Lower leg skin (tissue), 4 donors: ENCODE measurements around the gene ZNF223. TPM values are rescaled to one million over a fixed set of nuclear protein-coding genes. Genes with fewer than 3 reads are reported as not detected.

Experiments used
- DNase-seq, 2 donors: peaks; one replicate each; pipeline ENCODE4 v3.0.0-alpha.2; 2019; ENCODE audit warnings: low spot score in 2 of 2
- H3K4me3 ChIP-seq: fragments of 200-600 bp; sonication (generic); 2 replicates; pipeline ENCODE4 v1.5.1; 2017; ENCODE audit warnings: mild to moderate bottlenecking, low read depth; ENCODE audit not compliant: poor library complexity, severe bottlenecking
- POLR2A ChIP-seq, 2 donors: fragments of 450-650 bp; IDR thresholded peaks; one replicate each; pipeline ENCODE4 v1.6.1; 2016 to 2017; ENCODE audit warnings: antibody characterized with exemption in 2 of 2, mild to moderate bottlenecking in 1 of 2, moderate library complexity in 1 of 2
- WGBS, 2 donors: methylation state at CpG; one replicate each; pipeline ENCODE4 v1.1.5; 2018; 5-methylcytosine and 5-hydroxymethylcytosine counted together
- intact Hi-C: fragments of 100-400 bp; cut with DNase I; formaldehyde crosslinking; loops from one replicate; pipeline ENCODE4 v1.15.0; 2023; ENCODE audit warnings: low total_unique reads
- total RNA-seq, 4 donors: library from RNA; depleted of rRNA; stranded (reverse); fragments of >200 nt; gene quantifications; one replicate each; pipeline ENCODE4 v1.1.0, GENCODE V29; 2016
- TF ChIP-seq, protein P1 (sequence below), 3 donors: fragments of 450-650 bp; IDR thresholded peaks; one replicate each; pipeline ENCODE4 v1.5.1; 2016; ENCODE audit warnings: antibody characterized with exemption in 3 of 3, mild to moderate bottlenecking in 3 of 3, moderate library complexity in 2 of 3

The ZNF223 gene
- total RNA-seq, 4 donors from 2014 or later, result 4.8 to 9.7 (median 6.7) TPM

DNA sequence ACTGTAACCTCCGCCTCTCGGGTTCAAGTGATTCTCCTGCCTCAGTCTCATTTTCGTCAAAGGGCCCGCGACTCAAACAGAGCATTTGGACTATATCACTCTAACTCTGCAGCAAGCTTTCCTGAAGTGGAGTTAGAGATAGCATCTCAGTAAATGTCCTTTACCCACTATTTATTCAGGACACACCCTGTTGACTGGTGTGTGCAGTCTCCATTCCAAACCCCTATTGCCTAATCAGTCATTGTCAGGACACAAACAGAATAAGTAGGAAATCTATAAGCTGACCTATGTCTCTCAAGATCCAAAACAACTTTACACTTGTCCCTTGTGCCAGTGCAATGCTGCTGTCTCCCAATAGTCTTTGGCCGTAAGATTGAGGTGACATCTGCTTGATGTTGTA lies 25.2 kb upstream of the ZNF223 start:
- no peak for DNase-seq
- intact Hi-C loops, result no loop called here
- H3K4me3 ChIP-seq, result no peak overlapping the region
- TF ChIP-seq, protein P1, sequence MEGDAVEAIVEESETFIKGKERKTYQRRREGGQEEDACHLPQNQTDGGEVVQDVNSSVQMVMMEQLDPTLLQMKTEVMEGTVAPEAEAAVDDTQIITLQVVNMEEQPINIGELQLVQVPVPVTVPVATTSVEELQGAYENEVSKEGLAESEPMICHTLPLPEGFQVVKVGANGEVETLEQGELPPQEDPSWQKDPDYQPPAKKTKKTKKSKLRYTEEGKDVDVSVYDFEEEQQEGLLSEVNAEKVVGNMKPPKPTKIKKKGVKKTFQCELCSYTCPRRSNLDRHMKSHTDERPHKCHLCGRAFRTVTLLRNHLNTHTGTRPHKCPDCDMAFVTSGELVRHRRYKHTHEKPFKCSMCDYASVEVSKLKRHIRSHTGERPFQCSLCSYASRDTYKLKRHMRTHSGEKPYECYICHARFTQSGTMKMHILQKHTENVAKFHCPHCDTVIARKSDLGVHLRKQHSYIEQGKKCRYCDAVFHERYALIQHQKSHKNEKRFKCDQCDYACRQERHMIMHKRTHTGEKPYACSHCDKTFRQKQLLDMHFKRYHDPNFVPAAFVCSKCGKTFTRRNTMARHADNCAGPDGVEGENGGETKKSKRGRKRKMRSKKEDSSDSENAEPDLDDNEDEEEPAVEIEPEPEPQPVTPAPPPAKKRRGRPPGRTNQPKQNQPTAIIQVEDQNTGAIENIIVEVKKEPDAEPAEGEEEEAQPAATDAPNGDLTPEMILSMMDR (IDR thresholded peaks at IDR 0.05), result no peak
- TF ChIP-seq POLR2A (IDR thresholded peaks at IDR 0.05), result no peak
- WGBS, 2 donors, result 97% methylated on average over 6 of the region's 6 CpGs

DNA sequence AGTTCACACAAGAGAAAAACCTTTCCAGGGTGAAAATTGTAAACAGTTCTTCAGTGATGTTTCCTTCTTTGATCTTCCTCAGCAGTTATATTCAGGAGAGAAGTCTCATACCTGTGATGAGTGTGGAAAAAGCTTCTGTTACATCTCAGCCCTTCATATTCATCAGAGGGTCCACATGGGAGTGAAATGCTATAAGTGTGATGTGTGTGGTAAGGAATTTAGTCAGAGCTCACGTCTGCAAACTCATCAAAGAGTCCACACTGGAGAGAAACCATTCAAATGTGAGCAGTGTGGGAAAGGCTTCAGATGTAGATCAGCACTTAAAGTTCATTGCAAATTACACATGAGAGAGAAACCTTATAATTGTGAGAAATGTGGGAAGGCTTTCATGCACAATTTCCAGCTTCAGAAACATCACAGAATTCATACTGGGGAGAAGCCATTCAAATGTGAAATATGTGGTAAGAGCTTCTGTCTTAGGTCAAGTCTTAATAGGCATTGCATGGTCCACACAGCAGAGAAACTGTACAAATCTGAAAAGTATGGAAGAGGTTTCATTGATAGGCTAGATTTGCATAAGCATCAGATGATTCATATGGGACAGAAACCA lies 19.7 kb upstream of the ZNF223 start:
- no peak overlapping the region for H3K4me3 ChIP-seq
- TF ChIP-seq, protein P1 (IDR thresholded peaks at IDR 0.05), result no peak
- no peak for TF ChIP-seq POLR2A (IDR thresholded peaks at IDR 0.05)
- no peak for DNase-seq
- WGBS, 2 donors, result 85 to 97% methylated on average over 1 of the region's 1 CpG
- intact Hi-C loops, result no loop called here

DNA sequence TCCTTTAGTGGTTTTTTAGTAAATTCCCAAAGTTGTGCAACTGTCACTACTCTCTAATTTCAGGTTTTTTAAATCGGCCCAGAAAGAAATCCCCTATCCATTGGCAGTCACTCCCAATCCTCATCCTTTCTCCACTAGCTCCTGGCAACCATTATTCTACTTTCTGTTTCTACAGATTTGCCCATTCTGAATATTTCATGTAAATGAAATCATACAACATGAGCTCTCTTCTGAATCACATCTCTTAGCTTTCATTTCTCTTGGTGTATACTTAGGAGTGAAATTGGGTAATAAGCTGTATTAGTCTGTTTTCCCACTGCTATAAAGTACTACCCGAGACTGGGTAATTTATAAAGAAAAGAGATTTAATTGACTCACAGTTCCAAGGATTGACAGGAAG lies 9.7 kb upstream of the ZNF223 start:
- 81 to 92% methylated on average over 2 of the region's 2 CpGs for WGBS, 2 donors
- TF ChIP-seq POLR2A (IDR thresholded peaks at IDR 0.05), result no peak
- TF ChIP-seq, protein P1 (IDR thresholded peaks at IDR 0.05), result no peak
- intact Hi-C loops, result no loop called here
- no peak overlapping the region for H3K4me3 ChIP-seq
- DNase-seq, result no peak

DNA sequence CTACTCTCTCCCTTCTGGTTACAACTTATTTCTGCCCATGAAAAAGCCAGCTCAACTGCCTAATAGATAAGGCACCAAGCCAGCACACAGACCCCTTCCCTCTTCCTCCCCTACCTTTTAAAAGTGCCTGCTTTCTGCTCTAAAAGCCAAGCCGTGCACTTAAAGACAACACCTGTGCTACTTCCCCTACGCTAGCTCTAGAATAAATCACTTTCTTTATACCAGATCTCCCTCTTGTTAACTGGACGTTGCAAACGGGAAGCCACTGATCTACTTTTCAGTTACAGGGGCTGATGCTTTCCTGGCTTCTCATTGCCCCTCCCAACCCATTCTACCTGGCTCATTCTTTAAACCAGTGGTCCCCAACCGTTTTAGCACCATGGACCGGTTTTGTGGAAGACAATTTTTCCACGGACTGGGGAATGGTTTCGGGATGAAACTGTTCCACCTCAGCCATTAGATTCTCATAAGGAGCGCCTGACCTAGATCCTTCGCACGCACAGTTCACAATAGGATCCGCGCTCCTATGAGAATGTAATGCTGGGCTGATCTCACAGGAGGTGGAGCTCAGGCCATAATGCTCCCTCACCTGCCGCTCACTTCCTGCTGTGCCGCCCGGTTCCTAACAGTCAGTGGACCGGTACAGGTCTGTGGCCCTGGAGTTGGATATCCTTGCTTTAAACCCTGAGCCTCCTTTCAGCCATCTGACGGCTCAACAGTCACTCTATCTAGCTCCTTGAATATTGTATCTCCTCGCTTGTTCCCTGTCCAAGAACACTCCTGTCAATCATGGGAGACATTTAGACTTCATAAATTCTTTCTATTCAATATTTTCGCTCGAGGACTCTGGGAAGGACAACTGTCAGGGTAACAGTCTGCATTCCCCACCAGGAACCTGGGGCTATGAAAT lies 841 bp upstream of the ZNF223 start:
- H3K4me3 ChIP-seq, result peak overlapping the region; percentile 37
- 13 to 18% methylated on average over 21 of the region's 21 CpGs for WGBS, 2 donors
- TF ChIP-seq POLR2A (IDR thresholded peaks at IDR 0.05), result no peak
- TF ChIP-seq, protein P1 (IDR thresholded peaks at IDR 0.05), result no peak
- intact Hi-C loops, result no loop called here
- no peak for DNase-seq

DNA sequence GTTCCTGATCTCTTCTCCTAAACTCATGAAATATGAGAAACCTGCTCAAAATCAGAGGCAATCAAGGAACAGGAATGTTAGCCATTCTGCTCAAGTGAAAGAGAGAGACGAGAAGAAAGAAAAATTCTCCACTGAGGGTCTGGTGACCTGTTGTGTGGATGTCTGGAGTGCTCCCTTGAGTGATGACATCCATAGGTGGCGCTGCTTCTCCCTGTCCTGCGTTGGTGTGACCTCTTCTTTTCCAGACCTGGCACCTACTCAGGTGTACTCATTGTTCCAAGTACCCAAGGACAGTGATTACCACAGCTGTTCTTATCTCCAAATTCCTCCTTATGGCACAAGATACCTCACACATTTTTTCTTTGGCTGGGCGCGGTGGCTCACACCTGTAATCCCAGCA lies 4.0 kb downstream of the ZNF223 start:
- TF ChIP-seq POLR2A (IDR thresholded peaks at IDR 0.05), result no peak
- TF ChIP-seq, protein P1 (IDR thresholded peaks at IDR 0.05), result no peak
- WGBS, 2 donors, result 90 to 96% methylated on average over 5 of the region's 5 CpGs
- intact Hi-C loops, result no loop called here

More for the DNA sequence above, 4.0 kb downstream of the ZNF223 start:
- no peak overlapping the region for H3K4me3 ChIP-seq
- DNase-seq, result no peak
